Activated naive CD8-positive, alpha-beta T cell (primary cell): ENCODE measurements around the gene FLNA.

Source experiments
- H3K27ac Mint-ChIP-seq: one replicate; pipeline ENCODE4 v1.8.0; 2021; ENCODE audit warnings: mixed read lengths
- H3K27me3 Mint-ChIP-seq: one replicate; pipeline ENCODE4 v1.8.0; 2021; ENCODE audit warnings: mixed read lengths
- H3K36me3 Mint-ChIP-seq: one replicate; pipeline ENCODE4 v1.8.0; 2021; ENCODE audit warnings: mixed read lengths
- H3K4me1 Mint-ChIP-seq: one replicate; pipeline ENCODE4 v1.8.0; 2021; ENCODE audit warnings: low read depth, mixed read lengths
- H3K4me3 Mint-ChIP-seq: one replicate; pipeline ENCODE4 v1.8.0; 2021; ENCODE audit warnings: mild to moderate bottlenecking, mixed read lengths
- H3K9me3 Mint-ChIP-seq: one replicate; pipeline ENCODE4 v1.8.0; 2021; ENCODE audit warnings: low read depth, mixed read lengths

Gene FLNA

GRCh38 chrX:154374313-154375155 is at the start of gene FLNA:
TSS of gene FLNA (minus strand) at chrX:154374634. CDS start at chrX:154371245, 3,389 bp downstream.
- Mint-ChIP-seq H3K4me1 (peaks cover 16% of the 10 kb centered on the region), H3K4me3 (peak within 1 kb of the TSS; percentile 78), H3K27ac (no peak within 1 kb of the TSS), H3K27me3 (no peaks in the 10 kb centered on the region), H3K9me3 (no peaks in the 10 kb centered on the region), H3K36me3 (no peaks in the 10 kb centered on the region)

- no peaks in the 10 kb centered on the region for H3K9me3 Mint-ChIP-seq
- H3K27ac Mint-ChIP-seq = no peak overlapping the region
- H3K27me3 Mint-ChIP-seq = no peaks in the 10 kb centered on the region
- peaks cover 2% of the 10 kb centered on the region for H3K4me1 Mint-ChIP-seq
- H3K36me3 Mint-ChIP-seq = no peaks in the 10 kb centered on the region
- H3K4me3 Mint-ChIP-seq = no peak overlapping the region
Measured at GRCh38 chrX:154420402-154420756, 45.9 kb upstream of the FLNA start.

DNA sequence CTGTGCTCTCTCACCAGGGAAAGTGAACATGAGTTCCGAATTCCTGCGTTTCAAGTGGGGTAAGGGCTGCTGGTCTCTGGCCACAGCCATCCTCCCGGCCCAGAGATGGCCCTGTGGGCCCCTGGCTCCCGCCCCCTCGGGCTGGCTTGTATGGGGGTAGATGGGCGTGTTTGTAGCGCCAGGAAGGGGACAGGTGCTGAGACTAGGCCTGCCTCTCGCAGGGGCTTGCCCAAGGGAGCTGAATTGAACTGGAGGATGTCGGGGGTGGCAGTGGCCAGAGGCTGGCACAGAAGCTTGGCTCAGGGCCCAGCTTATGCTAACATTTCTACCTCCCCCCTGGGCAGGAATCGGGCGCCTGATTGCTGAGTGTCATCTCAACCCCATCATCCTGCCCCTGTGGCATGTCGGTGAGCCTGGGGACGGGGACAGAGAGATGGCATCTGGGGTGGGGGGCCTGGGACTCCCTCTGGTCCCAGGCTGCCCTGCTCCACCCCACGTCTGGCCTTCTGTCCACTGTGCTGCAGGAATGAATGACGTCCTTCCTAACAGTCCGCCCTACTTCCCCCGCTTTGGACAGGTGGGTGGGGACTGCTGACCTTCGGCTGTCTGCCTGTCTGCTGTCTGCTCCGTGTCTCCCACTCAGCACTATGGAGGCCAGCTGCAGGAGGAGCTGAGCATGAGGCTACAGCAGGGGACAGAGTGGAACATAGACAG is 45.4 kb upstream of the FLNA start:
- Mint-ChIP-seq H3K27ac (no peak overlapping the region), H3K4me1 (peaks cover 2% of the 10 kb centered on the region), H3K9me3 (no peaks in the 10 kb centered on the region), H3K27me3 (no peaks in the 10 kb centered on the region), H3K36me3 (no peaks in the 10 kb centered on the region), H3K4me3 (no peak overlapping the region)

GRCh38 chrX:154419189-154419588 is 44.8 kb upstream of the FLNA start:
- Mint-ChIP-seq H3K27ac (no peak overlapping the region), H3K36me3 (no peaks in the 10 kb centered on the region), H3K9me3 (no peaks in the 10 kb centered on the region), H3K4me1 (peaks cover 2% of the 10 kb centered on the region), H3K4me3 (no peak overlapping the region), H3K27me3 (no peaks in the 10 kb centered on the region)

DNA sequence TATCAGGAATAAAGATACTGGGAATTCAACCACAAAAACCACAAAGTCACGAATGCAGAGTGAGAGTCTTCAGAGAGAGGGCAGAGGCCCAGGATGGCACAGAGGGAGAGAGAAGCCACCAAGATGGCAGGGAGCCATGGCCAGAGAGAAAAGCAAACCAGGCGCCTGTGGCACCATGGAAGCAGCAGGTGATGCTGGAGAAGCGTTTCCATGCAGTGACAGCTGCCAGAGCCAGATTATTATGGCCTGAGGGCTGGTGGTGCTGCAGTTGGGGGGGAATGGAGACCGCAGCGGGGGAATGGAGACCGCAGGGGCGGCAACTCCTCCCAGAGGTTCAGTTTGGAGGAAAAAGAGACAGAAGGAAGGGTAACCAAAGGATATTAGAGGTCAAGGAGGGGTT is 42.7 kb upstream of the FLNA start:
- H3K27ac Mint-ChIP-seq = no peak overlapping the region
- no peak overlapping the region for H3K4me3 Mint-ChIP-seq
- no peaks in the 10 kb centered on the region for H3K9me3 Mint-ChIP-seq
- H3K27me3 Mint-ChIP-seq = no peaks in the 10 kb centered on the region
- no peaks in the 10 kb centered on the region for H3K36me3 Mint-ChIP-seq
- H3K4me1 Mint-ChIP-seq = peaks cover 3% of the 10 kb centered on the region

DNA sequence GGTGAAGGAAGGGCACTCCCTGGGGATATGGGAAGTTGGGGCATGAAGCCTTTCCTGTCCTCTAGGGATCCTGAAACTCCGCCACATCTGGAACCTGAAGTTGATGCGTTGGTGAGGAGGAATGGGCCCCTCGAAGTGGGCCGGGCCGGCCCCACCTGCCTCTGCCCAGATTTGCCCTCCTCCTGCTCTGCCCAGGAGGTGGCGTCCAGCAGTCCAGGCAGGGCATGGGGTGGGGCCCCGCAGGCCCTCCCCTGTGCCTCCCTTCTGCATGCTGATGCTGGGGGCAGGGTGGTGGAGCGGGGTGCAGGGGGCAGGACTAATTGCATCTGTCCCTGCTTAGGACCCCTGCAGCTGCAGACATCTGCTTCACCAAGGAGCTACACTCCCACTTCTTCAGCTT is 38.7 kb upstream of the FLNA start:
- H3K27ac Mint-ChIP-seq = no peak overlapping the region
- H3K4me1 Mint-ChIP-seq = peaks cover 5% of the 10 kb centered on the region

DNA sequence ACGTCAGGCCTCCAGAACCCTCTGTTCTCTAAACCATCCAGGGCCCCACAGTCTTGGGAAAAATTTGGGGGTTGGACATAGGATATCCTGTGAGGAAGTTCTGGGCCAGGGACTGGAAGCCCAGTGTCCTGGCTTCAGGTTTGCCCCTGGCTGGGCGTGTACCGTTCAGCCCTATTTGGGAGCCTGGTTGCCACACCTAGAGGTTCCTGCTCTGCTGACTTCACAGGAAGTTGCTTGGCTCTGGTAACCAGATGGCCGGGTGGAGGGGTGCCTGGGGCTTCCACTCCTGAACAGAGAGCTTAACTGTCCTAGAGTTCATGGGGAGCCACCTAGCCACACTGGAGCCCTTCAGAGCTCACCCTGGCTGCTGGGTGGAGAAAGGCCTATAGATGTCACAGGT is 38.0 kb upstream of the FLNA start:
- H3K27me3 Mint-ChIP-seq = no peaks in the 10 kb centered on the region
- H3K36me3 Mint-ChIP-seq = no peaks in the 10 kb centered on the region
- peak overlapping the region; percentile 82 for H3K4me3 Mint-ChIP-seq
- peak overlapping the region; percentile 46 for H3K27ac Mint-ChIP-seq
- H3K9me3 Mint-ChIP-seq = no peaks in the 10 kb centered on the region
- H3K4me1 Mint-ChIP-seq = peaks cover 5% of the 10 kb centered on the region

More for the DNA sequence above, 38.7 kb upstream of the FLNA start:
- Mint-ChIP-seq H3K27me3 (no peaks in the 10 kb centered on the region), H3K4me3 (peak overlapping the region; percentile 82), H3K9me3 (no peaks in the 10 kb centered on the region), H3K36me3 (no peaks in the 10 kb centered on the region)

- H3K4me1 Mint-ChIP-seq = peaks cover 5% of the 10 kb centered on the region
- peak overlapping the region; percentile 82 for H3K4me3 Mint-ChIP-seq
- no peaks in the 10 kb centered on the region for H3K27me3 Mint-ChIP-seq
Measured at GRCh38 chrX:154411981-154412340, 37.5 kb upstream of the FLNA start.

GRCh38 chrX:154409222-154409871 is 34.9 kb upstream of the FLNA start, which contains the start of gene DNASE1L1:
TSS of gene DNASE1L1 (minus strand) at chrX:154409254. CDS start at chrX:154405568, 3,686 bp downstream.
- H3K27ac Mint-ChIP-seq = no peak within 1 kb of the TSS
- no peaks in the 10 kb centered on the region for H3K27me3 Mint-ChIP-seq

More at GRCh38 chrX:154411981-154412340, 37.5 kb upstream of the FLNA start:
- Mint-ChIP-seq H3K27ac (peak overlapping the region; percentile 46), H3K36me3 (no peaks in the 10 kb centered on the region), H3K9me3 (no peaks in the 10 kb centered on the region)

GRCh38 chrX:154408659-154409221 is 34.3 kb upstream of the FLNA start:
- H3K4me3 Mint-ChIP-seq = peak overlapping the region; percentile 35
- H3K27me3 Mint-ChIP-seq = no peaks in the 10 kb centered on the region
- H3K4me1 Mint-ChIP-seq = peaks cover 5% of the 10 kb centered on the region
- no peaks in the 10 kb centered on the region for H3K9me3 Mint-ChIP-seq
- no peaks in the 10 kb centered on the region for H3K36me3 Mint-ChIP-seq
- H3K27ac Mint-ChIP-seq = no peak overlapping the region

More at GRCh38 chrX:154409222-154409871, 34.9 kb upstream of the FLNA start, which contains the start of gene DNASE1L1:
- H3K4me3 Mint-ChIP-seq = peak within 1 kb of the TSS; percentile 40
- no peaks in the 10 kb centered on the region for H3K9me3 Mint-ChIP-seq
- peaks cover 5% of the 10 kb centered on the region for H3K4me1 Mint-ChIP-seq
- H3K36me3 Mint-ChIP-seq = no peaks in the 10 kb centered on the region

- Mint-ChIP-seq H3K9me3 (no peaks in the 10 kb centered on the region), H3K27ac (no peak overlapping the region), H3K36me3 (peaks cover 2% of the 10 kb centered on the region)
Measured at GRCh38 chrX:154404625-154405192, 30.3 kb upstream of the FLNA start.

DNA sequence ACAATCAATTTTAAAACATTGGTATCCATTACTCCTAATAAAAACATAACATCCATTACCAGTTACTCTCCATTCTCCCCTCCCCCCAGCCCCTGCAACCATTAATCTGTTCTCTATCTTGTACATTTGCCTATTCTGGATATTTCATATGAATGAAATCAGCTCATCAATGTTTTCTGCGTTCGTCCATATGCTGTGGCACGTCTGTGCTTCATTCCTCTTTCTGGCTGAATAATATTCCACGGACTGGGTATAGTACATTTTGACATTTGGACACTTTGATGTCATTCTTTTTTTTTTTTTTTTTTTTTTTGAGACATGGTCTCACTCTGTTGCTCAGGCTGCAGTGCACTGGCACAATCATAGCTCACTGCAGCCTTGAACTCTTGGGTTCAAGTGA is 29.4 kb upstream of the FLNA start:
- H3K27ac Mint-ChIP-seq = no peak overlapping the region
- no peaks in the 10 kb centered on the region for H3K9me3 Mint-ChIP-seq
- peaks cover 2% of the 10 kb centered on the region for H3K4me1 Mint-ChIP-seq
- H3K36me3 Mint-ChIP-seq = peaks cover 10% of the 10 kb centered on the region
- H3K4me3 Mint-ChIP-seq = no peak overlapping the region
- H3K27me3 Mint-ChIP-seq = no peaks in the 10 kb centered on the region

More at GRCh38 chrX:154404625-154405192, 30.3 kb upstream of the FLNA start:
- Mint-ChIP-seq H3K27me3 (no peaks in the 10 kb centered on the region), H3K4me1 (peaks cover 2% of the 10 kb centered on the region), H3K4me3 (no peak overlapping the region)

DNA sequence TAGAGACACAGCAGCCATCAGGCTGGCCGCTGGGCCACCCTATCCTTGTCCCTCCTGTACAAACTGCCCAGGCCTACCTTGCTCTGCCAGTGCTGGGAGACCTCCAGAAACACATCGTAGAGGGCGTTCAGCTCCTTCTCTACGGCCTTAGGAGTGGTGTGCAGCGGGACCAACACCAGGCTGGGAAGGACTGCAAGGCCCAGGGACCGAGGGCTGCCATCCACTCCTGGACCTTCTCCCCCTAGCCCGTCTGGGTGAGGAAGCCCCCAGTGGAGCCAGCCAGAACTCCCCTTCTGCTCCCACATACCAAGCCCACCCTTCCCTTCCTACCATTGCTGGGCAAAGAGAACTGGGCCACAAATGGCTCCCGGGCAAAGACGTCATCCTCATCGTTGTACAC is 28.8 kb upstream of the FLNA start:
- H3K36me3 Mint-ChIP-seq = peaks cover 15% of the 10 kb centered on the region
- H3K27ac Mint-ChIP-seq = no peak overlapping the region
- H3K4me1 Mint-ChIP-seq = peaks cover 2% of the 10 kb centered on the region
- H3K4me3 Mint-ChIP-seq = no peak overlapping the region
- H3K9me3 Mint-ChIP-seq = no peaks in the 10 kb centered on the region
- H3K27me3 Mint-ChIP-seq = no peaks in the 10 kb centered on the region

- Mint-ChIP-seq H3K4me3 (no peak overlapping the region), H3K27me3 (no peaks in the 10 kb centered on the region), H3K27ac (no peak overlapping the region), H3K36me3 (peaks cover 16% of the 10 kb centered on the region), H3K4me1 (peaks cover 2% of the 10 kb centered on the region), H3K9me3 (no peaks in the 10 kb centered on the region)
Measured at GRCh38 chrX:154402622-154403127, 28.2 kb upstream of the FLNA start.
